ENCODE measurements around the gene ACSS2. TPM values are rescaled to one million over a fixed set of nuclear protein-coding genes. Genes with fewer than 3 reads are reported as not detected.

ACSS2 gene
- total RNA-seq, 1 donor from 2014 or later, result 29.7 TPM

DNA sequence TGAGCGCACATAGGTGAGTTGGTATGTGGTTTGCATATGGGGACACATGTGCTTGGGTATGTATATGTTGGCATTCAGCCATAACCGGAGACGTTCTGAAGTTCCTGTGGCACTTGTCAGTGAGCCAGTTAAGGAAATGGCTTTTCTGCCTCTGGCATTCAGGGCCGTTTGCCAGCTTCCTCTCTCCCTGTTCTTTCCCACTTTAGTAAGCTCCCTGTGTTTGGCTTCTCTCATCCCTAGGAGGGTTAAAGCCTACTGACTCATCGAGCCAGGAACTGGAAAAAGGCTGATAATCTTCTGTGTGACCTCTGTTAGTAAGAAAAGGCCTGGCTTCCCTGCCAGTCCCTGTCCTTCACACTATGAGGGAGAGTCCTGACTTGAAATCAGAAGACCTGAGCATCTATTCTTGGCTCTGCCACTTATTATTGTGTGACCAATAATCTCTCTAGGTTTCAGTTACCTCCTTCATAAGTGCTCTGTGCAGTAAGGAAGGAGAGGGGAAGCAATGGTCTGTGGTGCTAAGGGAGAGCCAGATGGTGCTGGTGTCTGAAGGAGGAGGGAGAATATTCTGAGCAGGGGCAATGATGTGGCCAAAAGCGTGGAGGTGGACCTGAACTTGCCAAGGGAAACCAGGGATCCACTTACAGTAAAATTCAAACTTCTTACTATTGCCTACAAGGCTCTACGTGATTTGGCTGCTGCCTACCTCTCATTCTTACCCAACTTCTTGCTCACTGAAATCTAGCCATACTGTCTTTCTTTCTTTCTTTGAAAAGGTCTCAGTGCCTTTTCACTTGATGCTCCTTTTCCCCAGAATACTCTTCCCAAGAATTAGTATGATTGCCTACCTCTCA is 31.4 kb downstream of the ACSS2 start:
- Histone ChIP-seq H3K4me3 (ENCODE audit: low read depth, low read length) (no peak overlapping the region), H3K36me3 (ENCODE audit: control insufficient read depth, insufficient read depth, low read length) (no peaks in the 10 kb centered on the region), H3K27me3 (ENCODE audit: control insufficient read depth, insufficient read depth, low read length) (no peaks in the 10 kb centered on the region)
- DNase-seq (ENCODE audit: low read depth), result peak; percentile 97
- peak; percentile 18 for FAIRE-seq
- TF ChIP-seq, protein P1, sequence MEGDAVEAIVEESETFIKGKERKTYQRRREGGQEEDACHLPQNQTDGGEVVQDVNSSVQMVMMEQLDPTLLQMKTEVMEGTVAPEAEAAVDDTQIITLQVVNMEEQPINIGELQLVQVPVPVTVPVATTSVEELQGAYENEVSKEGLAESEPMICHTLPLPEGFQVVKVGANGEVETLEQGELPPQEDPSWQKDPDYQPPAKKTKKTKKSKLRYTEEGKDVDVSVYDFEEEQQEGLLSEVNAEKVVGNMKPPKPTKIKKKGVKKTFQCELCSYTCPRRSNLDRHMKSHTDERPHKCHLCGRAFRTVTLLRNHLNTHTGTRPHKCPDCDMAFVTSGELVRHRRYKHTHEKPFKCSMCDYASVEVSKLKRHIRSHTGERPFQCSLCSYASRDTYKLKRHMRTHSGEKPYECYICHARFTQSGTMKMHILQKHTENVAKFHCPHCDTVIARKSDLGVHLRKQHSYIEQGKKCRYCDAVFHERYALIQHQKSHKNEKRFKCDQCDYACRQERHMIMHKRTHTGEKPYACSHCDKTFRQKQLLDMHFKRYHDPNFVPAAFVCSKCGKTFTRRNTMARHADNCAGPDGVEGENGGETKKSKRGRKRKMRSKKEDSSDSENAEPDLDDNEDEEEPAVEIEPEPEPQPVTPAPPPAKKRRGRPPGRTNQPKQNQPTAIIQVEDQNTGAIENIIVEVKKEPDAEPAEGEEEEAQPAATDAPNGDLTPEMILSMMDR (IDR thresholded peaks at IDR 0.05; ENCODE audit: insufficient read depth, low read length, severe bottlenecking), result no peak

DNA sequence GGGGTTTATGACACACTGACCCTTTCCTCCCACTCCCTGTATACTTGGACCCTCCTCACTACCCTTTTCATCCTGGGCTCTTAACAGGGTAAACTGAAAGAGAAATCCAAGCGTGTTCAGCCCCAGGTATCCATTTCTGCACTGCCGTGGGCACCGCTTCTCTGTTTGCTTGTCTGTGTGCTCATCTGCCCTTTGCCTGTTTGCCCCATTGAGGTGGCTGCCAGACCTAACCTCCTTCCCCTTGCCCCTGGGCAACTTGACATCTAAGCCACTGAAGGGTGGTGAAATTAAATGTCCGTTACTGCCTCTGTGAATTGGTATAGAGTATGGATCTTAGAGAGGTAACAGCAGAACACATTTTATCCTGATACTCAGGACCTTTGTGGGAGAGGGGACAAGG is 38.7 kb downstream of the ACSS2 start:
- TF ChIP-seq, protein P1 (IDR thresholded peaks at IDR 0.05; ENCODE audit: insufficient read depth, low read length, severe bottlenecking), result no peak
- H3K36me3 ChIP-seq (ENCODE audit: control insufficient read depth, insufficient read depth, low read length), result peaks cover 1% of the 10 kb centered on the region
- FAIRE-seq (no peak), DNase-seq (ENCODE audit: low read depth) (no peak)
- no peak overlapping the region for H3K4me3 ChIP-seq (ENCODE audit: low read depth, low read length)
- no peaks in the 10 kb centered on the region for H3K27me3 ChIP-seq (ENCODE audit: control insufficient read depth, insufficient read depth, low read length)

DNA sequence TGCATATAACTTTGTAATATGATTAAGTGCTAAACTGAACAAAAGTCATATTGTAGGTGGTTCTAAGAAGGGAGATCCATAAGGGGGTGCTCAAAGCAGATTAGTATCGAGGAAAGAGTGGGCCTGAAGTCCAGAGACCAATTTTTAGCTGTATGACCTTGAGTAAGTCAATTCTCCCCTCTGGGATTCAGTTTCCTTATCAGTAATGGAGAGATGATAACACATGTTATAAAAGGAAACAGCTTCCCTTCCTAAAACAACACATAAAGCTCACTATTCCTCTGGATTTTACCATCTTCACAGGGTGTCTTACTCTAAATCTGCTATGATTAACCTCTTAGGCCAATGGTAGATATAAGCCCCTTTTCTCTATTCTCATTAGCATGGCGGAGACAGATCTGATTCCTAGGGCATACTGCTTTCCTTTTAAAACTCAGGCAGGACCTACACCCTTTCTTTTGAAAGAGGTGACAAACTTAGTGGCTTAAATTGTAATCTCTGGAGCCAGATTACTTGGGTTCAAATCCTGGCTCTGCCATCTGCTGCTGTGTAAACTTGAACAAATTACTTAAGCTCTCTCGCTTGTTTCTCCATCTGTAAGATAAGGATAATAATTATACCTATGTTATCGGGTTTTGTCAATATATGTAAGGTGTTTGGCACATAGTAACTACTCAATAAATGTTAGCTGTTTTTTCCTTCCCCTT is 39.5 kb downstream of the ACSS2 start:
- Histone ChIP-seq H3K36me3 (ENCODE audit: control insufficient read depth, insufficient read depth, low read length) (peaks cover 3% of the 10 kb centered on the region), H3K4me3 (ENCODE audit: low read depth, low read length) (no peak overlapping the region), H3K27me3 (ENCODE audit: control insufficient read depth, insufficient read depth, low read length) (no peaks in the 10 kb centered on the region)
- no peak for DNase-seq (ENCODE audit: low read depth)
- FAIRE-seq, result no peak
- TF ChIP-seq, protein P1 (IDR thresholded peaks at IDR 0.05; ENCODE audit: insufficient read depth, low read length, severe bottlenecking), result no peak

DNA sequence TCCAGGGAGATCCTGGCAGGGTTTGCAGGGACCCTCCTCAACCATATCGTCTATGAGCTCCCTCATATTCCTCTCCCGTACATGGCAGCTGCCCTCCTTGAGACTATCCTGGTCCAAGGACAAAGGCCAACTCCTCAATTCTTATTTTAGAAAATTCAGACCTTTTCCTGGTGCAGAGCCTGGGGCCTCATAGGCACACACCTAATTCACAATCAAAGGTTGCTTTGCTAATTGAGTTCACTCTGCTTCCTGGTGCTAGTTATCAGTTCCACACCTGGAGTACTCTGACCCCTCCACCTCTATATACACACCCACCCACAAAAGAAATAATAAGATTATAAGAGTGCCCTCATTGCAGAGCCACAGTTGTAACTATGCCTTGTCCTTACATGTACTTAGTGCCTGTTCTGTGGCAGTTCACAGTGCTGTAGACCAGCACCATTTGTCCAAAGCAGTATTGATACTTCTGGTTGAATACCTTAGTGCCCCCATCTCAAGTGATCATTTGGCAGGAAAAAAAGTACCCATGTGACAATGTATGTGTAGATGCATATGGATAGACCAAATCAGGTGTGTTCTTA is 40.5 kb downstream of the ACSS2 start:
- Histone ChIP-seq H3K4me3 (ENCODE audit: low read depth, low read length) (no peak overlapping the region), H3K36me3 (ENCODE audit: control insufficient read depth, insufficient read depth, low read length) (peaks cover 4% of the 10 kb centered on the region), H3K27me3 (ENCODE audit: control insufficient read depth, insufficient read depth, low read length) (no peaks in the 10 kb centered on the region)
- TF ChIP-seq, protein P1 (IDR thresholded peaks at IDR 0.05; ENCODE audit: insufficient read depth, low read length, severe bottlenecking), result no peak
- FAIRE-seq (no peak), DNase-seq (ENCODE audit: low read depth) (no peak)

DNA sequence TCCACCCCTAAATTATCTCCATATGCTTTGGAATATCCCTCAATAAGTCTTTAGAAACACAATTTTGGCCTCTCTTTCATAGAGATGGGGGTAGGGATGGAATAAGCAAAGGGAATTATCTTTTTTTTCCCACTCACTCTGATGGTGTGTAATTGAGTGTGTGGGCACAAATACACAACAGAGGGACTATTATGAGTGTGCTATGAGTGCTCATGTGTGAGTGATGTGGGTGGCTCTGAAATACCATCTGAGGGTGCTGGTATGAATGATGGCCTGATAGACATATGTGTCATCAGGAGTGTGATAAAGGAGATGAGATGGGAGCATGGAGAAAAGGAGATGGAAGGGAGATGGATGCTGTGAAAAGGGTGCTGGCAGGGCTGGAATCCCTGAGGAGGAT is 43.6 kb downstream of the ACSS2 start:
- H3K36me3 ChIP-seq (ENCODE audit: control insufficient read depth, insufficient read depth, low read length), result peaks cover 10% of the 10 kb centered on the region
- no peak for DNase-seq (ENCODE audit: low read depth)
- H3K27me3 ChIP-seq (ENCODE audit: control insufficient read depth, insufficient read depth, low read length), result no peaks in the 10 kb centered on the region
- no peak for FAIRE-seq
- TF ChIP-seq, protein P1 (IDR thresholded peaks at IDR 0.05; ENCODE audit: insufficient read depth, low read length, severe bottlenecking), result no peak
- no peak overlapping the region for H3K4me3 ChIP-seq (ENCODE audit: low read depth, low read length)

All from bronchial epithelial cell (primary cell).